ENCODE data around the gene FSTL1.

FSTL1 gene

GRCh38 chr3:120451806-120452205 lies 1.0 kb upstream of the FSTL1 start:
- no peaks in the 10 kb centered on the region for H3K9me3 ChIP-seq (ENCODE audit: control insufficient read depth, low read length)
- no peak overlapping the region for H3K27ac ChIP-seq (ENCODE audit: insufficient read depth, low read depth, low read length, poor library complexity, severe bottlenecking)
- H3K27me3 ChIP-seq (ENCODE audit: control insufficient read depth, insufficient read depth, low read length, poor library complexity, severe bottlenecking): no peaks in the 10 kb centered on the region
- H3K36me3 ChIP-seq (ENCODE audit: control insufficient read depth, insufficient read depth, low read length): no peaks in the 10 kb centered on the region
- H3K4me1 ChIP-seq (ENCODE audit: control insufficient read depth, insufficient read depth, low read length): peaks cover 22% of the 10 kb centered on the region
- peak overlapping the region; percentile 82 for H3K4me3 ChIP-seq (ENCODE audit: insufficient read depth, low read depth, low read length)
- 87 to 88% methylated on average over 6 of the region's 6 CpGs for WGBS, 2 experiments

- no peaks in the 10 kb centered on the region for H3K9me3 ChIP-seq (ENCODE audit: control insufficient read depth, low read length)
- no peak overlapping the region for H3K27ac ChIP-seq (ENCODE audit: insufficient read depth, low read depth, low read length, poor library complexity, severe bottlenecking)
- peaks cover 22% of the 10 kb centered on the region for H3K4me1 ChIP-seq (ENCODE audit: control insufficient read depth, insufficient read depth, low read length)
- H3K4me3 ChIP-seq (ENCODE audit: insufficient read depth, low read depth, low read length): peak overlapping the region; percentile 82
- H3K27me3 ChIP-seq (ENCODE audit: control insufficient read depth, insufficient read depth, low read length, poor library complexity, severe bottlenecking): no peaks in the 10 kb centered on the region
- no peaks in the 10 kb centered on the region for H3K36me3 ChIP-seq (ENCODE audit: control insufficient read depth, insufficient read depth, low read length)
- 4% methylated on average over 35 of the region's 35 CpGs for WGBS, 2 experiments
Observed at GRCh38 chr3:120451272-120451761, 525 bp upstream of the FSTL1 start.

GRCh38 chr3:120449701-120450599 lies 842 bp downstream of the FSTL1 start:
- Histone ChIP-seq H3K4me3 (ENCODE audit: insufficient read depth, low read depth, low read length) (peak overlapping the region; percentile 82), H3K36me3 (ENCODE audit: control insufficient read depth, insufficient read depth, low read length) (no peaks in the 10 kb centered on the region), H3K9me3 (ENCODE audit: control insufficient read depth, low read length) (no peaks in the 10 kb centered on the region), H3K27ac (ENCODE audit: insufficient read depth, low read depth, low read length, poor library complexity, severe bottlenecking) (no peak overlapping the region), H3K27me3 (ENCODE audit: control insufficient read depth, insufficient read depth, low read length, poor library complexity, severe bottlenecking) (no peaks in the 10 kb centered on the region), H3K4me1 (ENCODE audit: control insufficient read depth, insufficient read depth, low read length) (peaks cover 22% of the 10 kb centered on the region)
- 3 to 4% methylated on average over 32 of the region's 32 CpGs for WGBS, 2 experiments

GRCh38 chr3:120449251-120449650 lies 1.5 kb downstream of the FSTL1 start:
- Histone ChIP-seq H3K4me1 (ENCODE audit: control insufficient read depth, insufficient read depth, low read length) (peaks cover 22% of the 10 kb centered on the region), H3K36me3 (ENCODE audit: control insufficient read depth, insufficient read depth, low read length) (no peaks in the 10 kb centered on the region), H3K4me3 (ENCODE audit: insufficient read depth, low read depth, low read length) (peak overlapping the region; percentile 82), H3K9me3 (ENCODE audit: control insufficient read depth, low read length) (no peaks in the 10 kb centered on the region), H3K27ac (ENCODE audit: insufficient read depth, low read depth, low read length, poor library complexity, severe bottlenecking) (no peak overlapping the region), H3K27me3 (ENCODE audit: control insufficient read depth, insufficient read depth, low read length, poor library complexity, severe bottlenecking) (no peaks in the 10 kb centered on the region)
- 63 to 73% methylated on average over 5 to 6 of the region's 6 CpGs for WGBS, 2 experiments

- 10 to 25% methylated on average over 2 of the region's 2 CpGs for WGBS, 2 experiments
Observed at GRCh38 chr3:120448756-120449155, 2.0 kb downstream of the FSTL1 start.

GRCh38 chr3:120446891-120447668 lies 3.7 kb downstream of the FSTL1 start:
- no peak overlapping the region for H3K27ac ChIP-seq (ENCODE audit: insufficient read depth, low read depth, low read length, poor library complexity, severe bottlenecking)
- H3K9me3 ChIP-seq (ENCODE audit: control insufficient read depth, low read length): no peaks in the 10 kb centered on the region
- no peaks in the 10 kb centered on the region for H3K27me3 ChIP-seq (ENCODE audit: control insufficient read depth, insufficient read depth, low read length, poor library complexity, severe bottlenecking)
- no peaks in the 10 kb centered on the region for H3K36me3 ChIP-seq (ENCODE audit: control insufficient read depth, insufficient read depth, low read length)
- peaks cover 22% of the 10 kb centered on the region for H3K4me1 ChIP-seq (ENCODE audit: control insufficient read depth, insufficient read depth, low read length)
- WGBS, 2 experiments: 92% methylated on average over 1 of the region's 1 CpG; no CpG with 5 or more reads in 1 of the 2 experiments
- no peak overlapping the region for H3K4me3 ChIP-seq (ENCODE audit: insufficient read depth, low read depth, low read length)

More at GRCh38 chr3:120448756-120449155, 2.0 kb downstream of the FSTL1 start:
- Histone ChIP-seq H3K36me3 (ENCODE audit: control insufficient read depth, insufficient read depth, low read length) (no peaks in the 10 kb centered on the region), H3K27ac (ENCODE audit: insufficient read depth, low read depth, low read length, poor library complexity, severe bottlenecking) (peak overlapping the region; percentile 50), H3K9me3 (ENCODE audit: control insufficient read depth, low read length) (no peaks in the 10 kb centered on the region), H3K4me1 (ENCODE audit: control insufficient read depth, insufficient read depth, low read length) (peaks cover 22% of the 10 kb centered on the region), H3K27me3 (ENCODE audit: control insufficient read depth, insufficient read depth, low read length, poor library complexity, severe bottlenecking) (no peaks in the 10 kb centered on the region), H3K4me3 (ENCODE audit: insufficient read depth, low read depth, low read length) (peak overlapping the region; percentile 82)

GRCh38 chr3:120445654-120446053 lies 5.1 kb downstream of the FSTL1 start:
- no peaks in the 10 kb centered on the region for H3K27me3 ChIP-seq (ENCODE audit: control insufficient read depth, insufficient read depth, low read length, poor library complexity, severe bottlenecking)
- H3K4me1 ChIP-seq (ENCODE audit: control insufficient read depth, insufficient read depth, low read length): peaks cover 22% of the 10 kb centered on the region
- no peak overlapping the region for H3K27ac ChIP-seq (ENCODE audit: insufficient read depth, low read depth, low read length, poor library complexity, severe bottlenecking)
- 94% methylated on average over 5 of the region's 5 CpGs for WGBS, 2 experiments
- no peak overlapping the region for H3K4me3 ChIP-seq (ENCODE audit: insufficient read depth, low read depth, low read length)
- no peaks in the 10 kb centered on the region for H3K9me3 ChIP-seq (ENCODE audit: control insufficient read depth, low read length)
- H3K36me3 ChIP-seq (ENCODE audit: control insufficient read depth, insufficient read depth, low read length): peaks cover 4% of the 10 kb centered on the region

- 95 to 97% methylated on average over 1 of the region's 1 CpG for WGBS, 2 experiments
- H3K4me1 ChIP-seq (ENCODE audit: control insufficient read depth, insufficient read depth, low read length): peaks cover 24% of the 10 kb centered on the region
- H3K4me3 ChIP-seq (ENCODE audit: insufficient read depth, low read depth, low read length): no peak overlapping the region
- no peaks in the 10 kb centered on the region for H3K9me3 ChIP-seq (ENCODE audit: control insufficient read depth, low read length)
- no peaks in the 10 kb centered on the region for H3K27me3 ChIP-seq (ENCODE audit: control insufficient read depth, insufficient read depth, low read length, poor library complexity, severe bottlenecking)
- H3K27ac ChIP-seq (ENCODE audit: insufficient read depth, low read depth, low read length, poor library complexity, severe bottlenecking): no peak overlapping the region
- peaks cover 9% of the 10 kb centered on the region for H3K36me3 ChIP-seq (ENCODE audit: control insufficient read depth, insufficient read depth, low read length)
Observed at GRCh38 chr3:120443626-120444123, 7.1 kb downstream of the FSTL1 start.

- Histone ChIP-seq H3K4me1 (ENCODE audit: control insufficient read depth, insufficient read depth, low read length) (peaks cover 19% of the 10 kb centered on the region), H3K4me3 (ENCODE audit: insufficient read depth, low read depth, low read length) (no peak overlapping the region), H3K9me3 (ENCODE audit: control insufficient read depth, low read length) (no peaks in the 10 kb centered on the region), H3K27ac (ENCODE audit: insufficient read depth, low read depth, low read length, poor library complexity, severe bottlenecking) (no peak overlapping the region), H3K27me3 (ENCODE audit: control insufficient read depth, insufficient read depth, low read length, poor library complexity, severe bottlenecking) (no peaks in the 10 kb centered on the region), H3K36me3 (ENCODE audit: control insufficient read depth, insufficient read depth, low read length) (peaks cover 9% of the 10 kb centered on the region)
- WGBS, 2 experiments: 44 to 63% methylated on average over 1 of the region's 2 CpGs
Observed at GRCh38 chr3:120442975-120443517, 7.7 kb downstream of the FSTL1 start.

Data from ectodermal cell (in vitro differentiated cells).